SIG-M5 (cell line): ENCODE data around the gene ITGAE.

Source experiments
- DNase-seq: peaks from one replicate; lab custom pipeline; 2025; lab: John Stamatoyannopoulos, UW

Gene ITGAE

GRCh38 chr17:3815925-3816324 is 14.9 kb upstream of the ITGAE start:
- DNase-seq: no peak

- DNase-seq: no peak
Measured at GRCh38 chr17:3815122-3815521, 14.1 kb upstream of the ITGAE start.

- no peak for DNase-seq
Measured at GRCh38 chr17:3814361-3814760, 13.4 kb upstream of the ITGAE start.

- DNase-seq: no peak
Measured at GRCh38 chr17:3813171-3813570, 12.2 kb upstream of the ITGAE start.

GRCh38 chr17:3812771-3813170 is 11.8 kb upstream of the ITGAE start:
- no peak for DNase-seq

GRCh38 chr17:3812284-3812683 is 11.3 kb upstream of the ITGAE start:
- DNase-seq: no peak

- no peak for DNase-seq
Measured at GRCh38 chr17:3810019-3810418, 9.0 kb upstream of the ITGAE start.

- DNase-seq: no peak
Measured at GRCh38 chr17:3809135-3809534, 8.1 kb upstream of the ITGAE start.

- no peak for DNase-seq
Measured at GRCh38 chr17:3808701-3809100, 7.7 kb upstream of the ITGAE start.

GRCh38 chr17:3805581-3805980 is 4.6 kb upstream of the ITGAE start:
- DNase-seq: no peak

- no peak for DNase-seq
Measured at GRCh38 chr17:3804503-3804931, 3.5 kb upstream of the ITGAE start.

GRCh38 chr17:3803308-3803640 is 2.3 kb upstream of the ITGAE start:
- DNase-seq: peak; percentile 17

GRCh38 chr17:3802461-3803307 is 1.7 kb upstream of the ITGAE start:
- no peak for DNase-seq

GRCh38 chr17:3801792-3802191 is 804 bp upstream of the ITGAE start:
- no peak for DNase-seq

- DNase-seq: no peak
Measured at GRCh38 chr17:3801347-3801746, 359 bp upstream of the ITGAE start.

GRCh38 chr17:3799181-3799945 is 1.6 kb downstream of the ITGAE start:
- no peak for DNase-seq

GRCh38 chr17:3798273-3799180 is 2.5 kb downstream of the ITGAE start:
- no peak for DNase-seq

- DNase-seq: no peak
Measured at GRCh38 chr17:3796822-3797170, 4.2 kb downstream of the ITGAE start.

- DNase-seq: no peak
Measured at GRCh38 chr17:3796110-3796821, 4.7 kb downstream of the ITGAE start.

GRCh38 chr17:3795390-3796102 is 5.4 kb downstream of the ITGAE start:
- no peak for DNase-seq
